HUES48 (cell line): ENCODE measurements around the gene LRCH3.
A peak's percentile ranks its signal among the peaks of the same experiment; 100 is the strongest.

Experiments
- H3K27ac ChIP-seq: one replicate; pipeline ENCODE4 v1.7.0; 2013; ENCODE audit warnings: low read depth, low read length, inconsistent platforms
- H3K27me3 ChIP-seq: 2 replicates; pipeline ENCODE4 v1.6.1; 2013; ENCODE audit warnings: mild to moderate bottlenecking, low read length; ENCODE audit not compliant: control insufficient read depth, insufficient read depth
- H3K36me3 ChIP-seq: 2 replicates; pipeline ENCODE4 v1.6.1; 2013; ENCODE audit warnings: low read length; ENCODE audit not compliant: control insufficient read depth, insufficient read depth
- H3K4me1 ChIP-seq: 2 replicates; pipeline ENCODE4 v1.6.1; 2013; ENCODE audit warnings: mild to moderate bottlenecking, low read length; ENCODE audit not compliant: control insufficient read depth, insufficient read depth
- H3K4me3 ChIP-seq: 2 replicates; pipeline ENCODE4 v1.5.1; 2013; ENCODE audit warnings: mild to moderate bottlenecking, low read depth, low read length
- H3K9ac ChIP-seq: 2 replicates; pipeline ENCODE4 v1.6.1; 2013; ENCODE audit warnings: mild to moderate bottlenecking, low read depth, low read length, moderate library complexity
- H3K9me3 ChIP-seq: 2 replicates; pipeline ENCODE4 v1.6.1; 2013; ENCODE audit warnings: low read length; ENCODE audit not compliant: control insufficient read depth, insufficient read depth

The LRCH3 gene

DNA sequence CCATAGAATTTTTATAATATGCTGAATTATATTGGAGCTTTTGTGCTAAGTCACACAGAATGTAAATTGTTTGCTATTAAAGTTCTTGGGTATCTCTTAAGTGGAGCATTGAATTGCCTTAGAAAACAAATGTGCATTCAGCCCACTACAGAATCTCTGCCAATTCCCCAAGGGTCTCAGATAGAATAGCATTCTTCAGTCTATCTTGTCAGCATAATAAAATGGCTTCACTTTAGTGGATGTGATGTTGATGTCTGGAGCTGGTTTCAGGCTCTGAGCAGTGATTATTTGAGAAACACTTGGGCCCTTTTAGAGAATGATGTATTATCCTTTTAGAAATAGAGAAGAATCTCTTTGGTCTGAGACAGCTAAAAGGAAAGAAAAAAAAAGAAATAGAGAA, 45.2 kb downstream of the LRCH3 start:
- Histone ChIP-seq H3K9ac (no peak overlapping the region), H3K36me3 (peaks cover 92% of the 10 kb centered on the region), H3K27ac (no peak overlapping the region), H3K4me1 (no peaks in the 10 kb centered on the region), H3K4me3 (no peak overlapping the region), H3K27me3 (no peaks in the 10 kb centered on the region), H3K9me3 (no peaks in the 10 kb centered on the region)

DNA sequence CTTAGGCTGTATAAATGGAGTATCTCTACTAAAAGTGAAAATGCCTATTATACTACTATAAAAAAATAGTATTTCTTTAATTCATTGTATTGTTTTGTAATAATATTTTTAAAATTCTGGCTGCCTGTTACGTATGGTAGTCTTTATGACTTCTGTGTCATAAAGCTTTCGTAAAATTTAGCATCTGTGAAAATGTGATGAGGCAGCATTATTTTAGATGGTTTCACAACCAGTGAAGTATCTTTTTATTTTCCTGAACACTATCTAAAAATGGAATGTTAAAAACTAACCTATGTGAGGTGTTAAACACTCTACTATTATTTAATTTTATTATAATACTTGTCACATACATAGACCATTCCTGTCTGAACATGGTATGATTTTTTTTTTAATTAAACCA, 46.2 kb downstream of the LRCH3 start:
- Histone ChIP-seq H3K9me3 (no peaks in the 10 kb centered on the region), H3K27me3 (no peaks in the 10 kb centered on the region), H3K9ac (no peak overlapping the region), H3K36me3 (peaks cover 92% of the 10 kb centered on the region), H3K4me3 (no peak overlapping the region), H3K4me1 (no peaks in the 10 kb centered on the region), H3K27ac (no peak overlapping the region)

DNA sequence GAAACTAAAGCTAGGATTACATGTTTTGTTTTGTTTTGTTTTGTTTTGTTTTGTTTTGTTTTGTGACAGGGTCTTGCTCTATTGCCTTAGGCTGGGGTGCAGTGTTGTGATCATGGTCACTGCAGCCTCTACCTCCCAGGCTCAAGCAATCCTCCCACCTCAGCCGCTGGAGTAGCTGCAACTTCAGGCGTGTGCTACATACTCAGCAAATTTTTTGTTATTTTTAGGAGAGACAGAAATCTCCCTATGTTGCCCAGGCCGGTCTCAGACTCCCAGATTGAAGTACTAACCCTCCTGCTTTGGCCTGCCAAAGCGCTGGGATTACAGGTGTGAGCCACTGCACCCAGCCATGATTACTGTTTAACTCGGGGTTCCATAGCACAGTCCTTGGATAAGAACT, 50.7 kb downstream of the LRCH3 start:
- Histone ChIP-seq H3K4me1 (no peaks in the 10 kb centered on the region), H3K27me3 (no peaks in the 10 kb centered on the region), H3K27ac (no peak overlapping the region), H3K36me3 (peaks cover 91% of the 10 kb centered on the region), H3K9ac (no peak overlapping the region), H3K4me3 (no peak overlapping the region), H3K9me3 (no peaks in the 10 kb centered on the region)

DNA sequence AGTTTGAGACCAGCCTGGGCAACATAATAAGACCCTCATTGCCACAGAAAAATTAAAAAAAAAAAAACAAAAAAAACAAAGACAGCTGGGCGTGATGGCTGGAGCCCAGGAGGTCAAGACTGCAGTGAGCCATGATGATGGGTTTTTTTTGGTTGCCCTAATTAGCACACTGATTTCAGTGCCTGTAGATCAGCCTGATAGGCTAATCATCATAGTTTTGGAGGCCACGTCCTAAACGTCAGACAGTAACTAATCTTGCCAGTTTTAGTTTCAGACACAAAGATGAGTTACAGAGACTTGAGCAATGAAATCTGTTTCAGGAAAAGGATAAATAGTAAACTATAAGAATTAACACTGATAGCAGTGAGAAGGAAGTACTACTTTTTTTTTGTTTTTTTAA, 55.4 kb downstream of the LRCH3 start:
- Histone ChIP-seq H3K27me3 (no peaks in the 10 kb centered on the region), H3K9me3 (no peaks in the 10 kb centered on the region), H3K4me1 (peaks cover 4% of the 10 kb centered on the region; the same call in 1 of the 2 replicates), H3K36me3 (peaks cover 81% of the 10 kb centered on the region), H3K27ac (no peak overlapping the region), H3K9ac (no peak overlapping the region), H3K4me3 (no peak overlapping the region)

DNA sequence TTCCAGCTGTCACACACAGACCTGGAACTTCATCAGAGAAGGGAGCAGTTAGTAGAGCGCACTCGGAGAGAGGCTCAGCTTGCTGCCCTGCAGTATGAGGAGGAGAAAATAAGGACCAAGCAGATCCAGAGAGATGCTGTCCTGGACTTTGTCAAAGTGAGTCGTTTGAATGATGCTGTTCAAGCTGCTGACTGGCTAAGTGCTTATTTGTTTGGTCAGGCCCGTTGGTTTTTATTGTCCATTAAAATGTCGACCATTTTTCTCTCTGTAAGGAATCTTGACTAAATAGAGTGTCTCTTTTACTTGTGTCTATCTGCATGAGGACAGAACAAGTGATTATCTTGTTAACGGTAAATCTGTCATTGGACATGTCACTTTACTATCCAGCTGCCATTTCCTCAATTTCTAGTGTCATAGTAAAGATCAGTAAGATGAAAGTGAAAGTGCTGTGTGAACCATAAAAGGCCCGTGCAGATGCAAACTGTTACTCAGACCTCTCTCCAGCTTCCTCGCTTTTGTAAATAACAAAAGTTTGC, 56.9 kb downstream of the LRCH3 start:
- peaks cover 80% of the 10 kb centered on the region for H3K36me3 ChIP-seq
- H3K9me3 ChIP-seq, result no peaks in the 10 kb centered on the region
- no peaks in the 10 kb centered on the region for H3K27me3 ChIP-seq
- H3K4me3 ChIP-seq, result no peak overlapping the region
- H3K27ac ChIP-seq, result no peak overlapping the region
- H3K9ac ChIP-seq, result no peak overlapping the region
- H3K4me1 ChIP-seq, result peaks cover 4% of the 10 kb centered on the region; the same call in 1 of the 2 replicates

DNA sequence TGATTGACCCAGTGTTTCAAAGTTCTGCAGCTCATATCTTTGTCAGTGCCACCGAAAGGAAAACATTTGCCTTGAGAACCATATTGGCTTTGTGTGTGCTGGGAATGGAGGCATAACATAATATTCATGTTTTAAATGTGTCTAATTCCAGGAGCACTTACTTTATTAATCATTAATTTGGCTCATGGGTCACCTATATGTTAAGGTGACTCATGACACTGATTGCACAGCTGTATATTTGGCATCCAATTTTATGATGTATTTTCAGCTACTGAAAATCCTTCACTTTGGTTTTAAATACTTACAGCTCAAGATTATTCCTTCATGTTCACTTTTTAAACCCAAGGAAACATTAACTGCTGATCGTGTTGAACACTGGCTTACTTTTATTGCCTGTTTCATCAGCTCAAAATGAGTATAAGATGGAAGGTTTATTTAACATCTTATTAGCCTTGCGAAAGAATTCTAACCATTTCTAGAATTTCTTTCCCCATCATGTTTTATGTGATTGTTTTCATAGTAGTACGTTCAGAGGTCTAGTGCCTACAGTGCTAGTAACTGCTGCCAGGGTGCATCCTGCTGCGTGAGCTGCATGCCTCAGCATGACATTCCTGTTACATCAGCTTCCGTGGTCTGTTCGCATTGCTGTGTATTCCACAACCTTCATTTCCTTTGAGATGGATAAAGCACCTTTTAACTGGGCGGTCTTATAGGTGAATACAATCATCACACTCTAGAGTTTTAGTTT, 63.7 kb downstream of the LRCH3 start:
- Histone ChIP-seq H3K9me3 (no peaks in the 10 kb centered on the region), H3K27me3 (no peaks in the 10 kb centered on the region), H3K27ac (peak overlapping the region; percentile 94), H3K4me3 (peak overlapping the region; percentile 22; the same call in 1 of the 2 replicates), H3K4me1 (peaks cover 58% of the 10 kb centered on the region), H3K36me3 (peaks cover 52% of the 10 kb centered on the region), H3K9ac (peak overlapping the region; percentile 52; the same call in 1 of the 2 replicates)

DNA sequence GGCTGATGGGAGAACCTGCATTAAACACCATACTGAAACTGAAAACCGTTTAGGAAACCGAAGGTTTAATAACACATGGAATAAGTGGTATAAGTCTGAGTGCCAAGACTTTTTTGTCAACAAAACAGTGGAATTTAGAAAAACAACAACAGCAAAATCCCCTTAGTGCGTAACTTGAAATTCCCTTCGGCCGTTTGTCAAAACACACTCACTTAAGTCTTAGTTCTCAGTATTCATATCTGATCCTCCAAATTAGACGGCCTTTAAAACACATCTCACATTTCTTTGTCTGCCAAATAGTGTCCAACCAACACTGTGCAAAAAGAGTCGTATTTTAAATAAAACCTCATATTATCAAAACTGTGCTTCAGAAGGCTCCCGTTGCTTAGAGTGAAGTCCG, 64.5 kb downstream of the LRCH3 start:
- peaks cover 58% of the 10 kb centered on the region for H3K4me1 ChIP-seq
- peaks cover 50% of the 10 kb centered on the region for H3K36me3 ChIP-seq
- no peaks in the 10 kb centered on the region for H3K27me3 ChIP-seq
- peak overlapping the region; percentile 22; the same call in 1 of the 2 replicates for H3K4me3 ChIP-seq
- H3K9ac ChIP-seq, result peak overlapping the region; percentile 46; the same call in 1 of the 2 replicates
- peak overlapping the region; percentile 94 for H3K27ac ChIP-seq
- no peaks in the 10 kb centered on the region for H3K9me3 ChIP-seq

DNA sequence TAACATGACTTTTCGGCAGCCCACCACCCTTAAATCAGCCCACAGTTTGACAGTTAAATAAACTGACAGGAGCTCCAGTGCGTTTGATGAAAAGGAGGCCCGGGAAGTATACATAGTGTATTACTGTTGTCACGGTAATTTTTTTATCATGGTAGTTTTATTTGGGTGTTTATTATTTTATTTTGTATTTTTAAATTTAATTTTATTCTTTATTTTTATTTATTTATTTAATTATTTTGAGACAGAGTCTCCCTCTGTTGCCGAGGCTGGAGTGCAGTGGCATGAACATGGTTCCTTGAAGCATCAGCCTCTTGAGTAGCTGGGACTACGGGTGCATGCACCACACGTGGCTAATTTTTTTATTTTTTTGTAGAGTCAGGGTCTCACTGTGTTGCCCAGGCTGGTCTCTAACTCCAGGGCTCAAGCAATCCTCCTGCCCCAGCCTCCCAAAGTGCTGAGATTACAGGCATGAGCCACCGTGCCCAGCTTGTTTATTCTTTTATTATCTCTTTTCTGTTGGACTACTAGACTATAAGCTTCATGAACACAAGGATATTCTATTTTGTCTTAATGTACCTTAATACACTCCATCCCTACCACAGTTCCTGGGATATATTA, 65.3 kb downstream of the LRCH3 start:
- Histone ChIP-seq H3K9me3 (no peaks in the 10 kb centered on the region), H3K36me3 (peaks cover 49% of the 10 kb centered on the region), H3K4me3 (no peak overlapping the region), H3K9ac (no peak overlapping the region), H3K27me3 (no peaks in the 10 kb centered on the region), H3K27ac (peak overlapping the region; percentile 22), H3K4me1 (peaks cover 55% of the 10 kb centered on the region)

DNA sequence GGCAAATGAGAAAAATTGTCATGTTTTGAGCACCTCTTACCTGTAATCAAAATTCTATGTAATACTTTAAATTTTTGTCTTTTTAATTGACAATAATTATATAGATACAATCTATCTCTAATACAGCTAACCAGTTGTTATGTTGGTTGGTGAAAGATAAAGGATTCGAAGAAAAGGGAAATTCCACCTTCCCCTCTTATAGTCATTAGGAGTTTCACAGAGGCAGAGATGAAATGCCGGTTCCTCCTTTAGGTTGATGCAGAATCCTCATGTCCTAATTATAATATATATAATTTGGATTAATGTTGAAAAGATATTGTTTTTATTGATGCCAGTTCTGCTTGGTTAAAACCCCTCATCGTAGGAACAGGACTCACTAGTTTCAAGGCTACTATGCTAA, 67.1 kb downstream of the LRCH3 start:
- H3K36me3 ChIP-seq, result peaks cover 32% of the 10 kb centered on the region
- H3K9ac ChIP-seq, result no peak overlapping the region
- no peaks in the 10 kb centered on the region for H3K9me3 ChIP-seq
- no peaks in the 10 kb centered on the region for H3K27me3 ChIP-seq
- H3K27ac ChIP-seq, result peak overlapping the region; percentile 66
- peaks cover 54% of the 10 kb centered on the region for H3K4me1 ChIP-seq
- H3K4me3 ChIP-seq, result no peak overlapping the region

DNA sequence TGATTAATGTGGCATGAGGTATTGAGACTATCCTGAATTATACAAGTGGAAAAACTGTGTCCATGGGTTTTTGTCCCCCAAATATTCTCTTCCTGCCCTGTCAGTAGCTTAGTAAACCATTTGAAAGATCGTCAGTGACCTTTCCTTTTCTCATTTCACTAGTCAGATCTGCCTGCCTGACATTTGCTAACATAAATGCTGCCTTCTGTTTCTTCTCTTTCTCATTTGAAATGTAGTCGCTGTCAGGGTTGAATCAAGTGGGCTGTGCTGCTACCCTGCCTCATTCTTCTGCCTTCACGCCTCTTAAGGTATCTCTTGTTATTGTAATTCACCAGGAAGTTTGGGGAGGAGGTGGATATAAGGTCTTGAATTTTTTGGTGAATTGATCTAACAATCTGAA, 67.5 kb downstream of the LRCH3 start:
- H3K9me3 ChIP-seq, result no peaks in the 10 kb centered on the region
- peaks cover 31% of the 10 kb centered on the region for H3K36me3 ChIP-seq
- H3K4me3 ChIP-seq, result no peak overlapping the region
- no peaks in the 10 kb centered on the region for H3K27me3 ChIP-seq
- peaks cover 52% of the 10 kb centered on the region for H3K4me1 ChIP-seq
- peak overlapping the region; percentile 66 for H3K27ac ChIP-seq
- H3K9ac ChIP-seq, result no peak overlapping the region

DNA sequence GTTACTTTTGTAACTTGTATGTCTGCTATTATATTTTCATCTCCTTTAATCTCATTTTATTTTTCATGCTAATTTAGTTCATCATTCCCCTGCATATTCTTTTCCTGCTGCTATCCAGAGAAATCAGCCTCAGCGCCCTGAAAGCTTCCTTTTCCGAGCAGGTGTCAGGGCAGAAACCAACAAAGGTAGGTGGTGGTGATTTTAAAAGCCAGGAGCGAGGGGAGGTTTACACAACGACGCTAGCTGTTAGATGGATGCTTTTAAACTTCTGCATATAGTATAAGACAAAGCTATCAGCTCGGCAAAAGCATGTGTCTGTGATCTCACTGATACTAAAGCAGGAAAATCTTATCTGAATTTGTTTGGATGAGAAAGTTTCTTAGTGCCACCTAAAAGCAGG, 75.0 kb downstream of the LRCH3 start:
- Histone ChIP-seq H3K4me1 (peaks cover 13% of the 10 kb centered on the region), H3K36me3 (peaks cover 28% of the 10 kb centered on the region), H3K27ac (peak overlapping the region; percentile 11), H3K4me3 (no peak overlapping the region), H3K27me3 (no peaks in the 10 kb centered on the region), H3K9ac (no peak overlapping the region), H3K9me3 (no peaks in the 10 kb centered on the region)
